ENCODE results near the gene TMEM184A.
A peak's percentile ranks its signal among the peaks of the same experiment; 100 is the strongest.
"Not testable (repeated sequence)": the region's sequence is repeated elsewhere in the genome, so short reads cannot be mapped to it uniquely, and the experiment has no call there.

The TMEM184A gene

GRCh38 chr7:1523208-1523607 lies 32.8 kb downstream of the TMEM184A start:
- no peak for DNase-seq (ENCODE audit: low read depth)

GRCh38 chr7:1521456-1521855 lies 34.5 kb downstream of the TMEM184A start:
- no peak for DNase-seq (ENCODE audit: low read depth)

GRCh38 chr7:1520539-1521234 lies 35.3 kb downstream of the TMEM184A start:
- DNase-seq (ENCODE audit: low read depth), result no peak

GRCh38 chr7:1519322-1519922 lies 36.6 kb downstream of the TMEM184A start:
- not testable (repeated sequence) for DNase-seq (ENCODE audit: low read depth)

- no peak for DNase-seq (ENCODE audit: low read depth)
Observed at GRCh38 chr7:1516586-1517251, 39.3 kb downstream of the TMEM184A start.

GRCh38 chr7:1515509-1515967 lies 40.5 kb downstream of the TMEM184A start:
- DNase-seq (ENCODE audit: low read depth), result not testable (repeated sequence)

GRCh38 chr7:1514995-1515401 lies 41.0 kb downstream of the TMEM184A start:
- no peak for DNase-seq (ENCODE audit: low read depth)

GRCh38 chr7:1514407-1514806 lies 41.6 kb downstream of the TMEM184A start:
- no peak for DNase-seq (ENCODE audit: low read depth)

GRCh38 chr7:1513657-1514095 lies 42.3 kb downstream of the TMEM184A start:
- DNase-seq (ENCODE audit: low read depth), result no peak

GRCh38 chr7:1512781-1513656 lies 43.0 kb downstream of the TMEM184A start:
- DNase-seq (ENCODE audit: low read depth), result no peak

- no peak for DNase-seq (ENCODE audit: low read depth)
Observed at GRCh38 chr7:1511444-1512422, 44.3 kb downstream of the TMEM184A start.

GRCh38 chr7:1510780-1511154 lies 45.2 kb downstream of the TMEM184A start:
- no peak for DNase-seq (ENCODE audit: low read depth)

- DNase-seq (ENCODE audit: low read depth), result no peak
Observed at GRCh38 chr7:1509226-1509625, 46.8 kb downstream of the TMEM184A start.

GRCh38 chr7:1508277-1508758 lies 47.7 kb downstream of the TMEM184A start:
- DNase-seq (ENCODE audit: low read depth), result no peak

- DNase-seq (ENCODE audit: low read depth), result no peak
Observed at GRCh38 chr7:1505731-1506550, 50.1 kb downstream of the TMEM184A start.

GRCh38 chr7:1503816-1504775 lies 51.9 kb downstream of the TMEM184A start, which contains the start of gene INTS1:
TSS of gene INTS1 (minus strand) at chr7:1504389. CDS start at chr7:1503960, 429 bp downstream.
- peak; percentile 88 for DNase-seq (ENCODE audit: low read depth)

- no peak for DNase-seq (ENCODE audit: low read depth)
Observed at GRCh38 chr7:1503390-1503789, 52.6 kb downstream of the TMEM184A start.

GRCh38 chr7:1502845-1503244 lies 53.2 kb downstream of the TMEM184A start:
- no peak for DNase-seq (ENCODE audit: low read depth)
